ENCODE data around the gene IRF8. TPM values are rescaled to one million over a fixed set of nuclear protein-coding genes. Genes with fewer than 3 reads are reported as not detected.
"Not testable (repeated sequence)": the region's sequence is repeated elsewhere in the genome, so short reads cannot be mapped to it uniquely, and the experiment has no call there.

Gene IRF8
- total RNA-seq, 1 experiment from 2014 or later = not detected

GRCh38 chr16:85894266-85894665 is 4.7 kb upstream of the IRF8 start:
- no peak for DNase-seq (ENCODE audit: low read depth)

- DNase-seq (ENCODE audit: low read depth) = no peak
Observed at GRCh38 chr16:85897382-85897781, 1.6 kb upstream of the IRF8 start.

DNA sequence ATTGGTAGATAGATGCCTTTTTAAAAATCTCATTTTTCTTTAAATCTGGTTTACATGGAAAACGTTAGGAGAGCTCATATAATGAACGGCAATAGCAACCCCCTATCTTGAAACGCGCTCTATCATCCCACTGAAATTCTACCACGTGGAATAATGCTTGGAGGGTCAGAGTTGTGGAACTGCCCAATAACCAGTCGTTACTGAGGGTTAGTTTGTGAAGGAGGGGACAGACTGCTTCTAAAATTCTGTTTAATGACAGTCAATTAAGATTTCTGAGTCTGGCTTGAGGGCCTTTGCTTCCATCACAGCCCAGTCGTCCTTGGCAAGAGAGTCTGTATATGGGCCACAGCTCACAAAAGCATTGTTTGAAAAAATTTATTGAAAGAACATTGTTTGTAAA is 482 bp downstream of the IRF8 start:
- no peak for DNase-seq (ENCODE audit: low read depth)

DNA sequence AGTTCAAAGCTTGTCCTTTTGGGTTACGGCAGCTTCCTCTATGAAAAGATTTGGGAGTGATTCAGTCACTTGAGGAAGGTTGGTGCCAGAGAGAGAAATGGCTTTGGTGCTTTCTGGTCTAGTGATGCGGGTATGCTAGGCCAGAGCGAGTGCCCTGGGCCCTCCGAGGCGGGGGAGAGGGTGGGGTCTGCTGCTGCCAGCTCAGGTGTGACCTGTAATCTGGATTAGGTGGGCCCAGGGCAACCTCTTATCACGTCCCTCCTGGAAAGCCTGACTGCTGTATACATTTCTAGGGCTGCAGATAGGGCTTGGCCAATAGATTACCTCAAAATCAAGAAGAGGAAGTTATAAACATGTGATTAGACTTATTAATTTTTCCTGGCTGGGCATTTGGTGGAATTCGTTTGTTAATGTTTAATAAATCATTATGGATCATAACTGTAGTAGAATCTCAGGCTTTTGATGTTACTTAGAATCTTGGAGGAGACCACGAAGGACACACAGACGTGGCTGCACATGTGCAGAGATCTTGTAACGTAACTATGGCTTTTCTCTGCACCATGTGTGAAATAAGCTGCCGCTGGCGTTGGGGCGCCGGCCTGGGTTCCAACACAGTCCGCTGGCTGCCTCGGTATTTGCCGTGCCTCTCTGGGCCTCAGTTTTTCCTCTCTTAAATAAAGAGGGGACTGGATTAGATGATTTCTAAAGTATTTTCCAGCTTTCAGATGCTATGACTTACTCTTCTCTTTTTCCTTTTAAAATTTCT is 1.2 kb downstream of the IRF8 start:
- DNase-seq (ENCODE audit: low read depth) = no peak

DNA sequence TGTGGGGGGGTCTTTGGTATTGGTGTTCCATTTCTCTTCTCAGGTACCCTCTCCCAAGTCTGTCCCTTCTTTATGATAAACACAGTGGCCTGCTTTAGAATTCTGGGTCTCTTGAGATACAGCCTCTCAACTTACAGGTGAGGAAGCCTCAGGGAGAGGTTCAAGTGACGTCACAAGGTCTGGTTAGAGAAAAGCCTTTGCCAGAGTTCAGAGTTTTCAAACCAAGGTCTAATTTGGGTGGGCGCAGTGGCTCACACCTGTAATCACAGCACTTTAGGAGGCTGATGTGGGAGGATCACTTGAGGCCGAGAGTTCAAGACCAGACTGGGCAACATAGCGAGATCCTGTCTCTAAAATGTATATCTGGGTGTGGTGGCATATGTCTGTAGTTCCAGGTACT is 2.1 kb downstream of the IRF8 start:
- DNase-seq (ENCODE audit: low read depth) = no peak

- no peak for DNase-seq (ENCODE audit: low read depth)
Observed at GRCh38 chr16:85901773-85902365, 2.9 kb downstream of the IRF8 start.

- DNase-seq (ENCODE audit: low read depth) = no peak
Observed at GRCh38 chr16:85902366-85903155, 3.6 kb downstream of the IRF8 start.

DNA sequence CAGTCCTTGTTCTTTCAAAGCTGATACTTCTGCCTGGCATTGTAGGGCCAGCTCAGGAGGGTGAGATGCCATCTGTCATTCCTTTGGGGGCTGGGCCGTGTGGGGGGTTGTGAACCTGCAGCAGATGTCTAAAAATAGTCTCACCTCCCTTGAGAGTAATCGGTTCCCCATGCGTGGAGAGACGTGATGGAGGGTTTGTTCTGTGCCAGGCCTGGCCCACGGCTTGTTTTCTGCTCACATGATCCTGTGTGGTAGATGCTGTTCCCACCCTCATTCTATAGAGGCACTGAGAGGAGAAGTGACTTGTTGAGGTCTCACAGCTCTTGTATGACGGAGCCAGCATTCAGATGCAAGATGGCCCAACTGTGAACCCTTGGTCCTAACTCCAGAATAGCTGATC is 4.6 kb downstream of the IRF8 start:
- DNase-seq (ENCODE audit: low read depth) = no peak

GRCh38 chr16:85905110-85906095 is 6.4 kb downstream of the IRF8 start:
- DNase-seq (ENCODE audit: low read depth) = no peak

- DNase-seq (ENCODE audit: low read depth) = no peak
Observed at GRCh38 chr16:85906349-85906748, 7.4 kb downstream of the IRF8 start.

DNA sequence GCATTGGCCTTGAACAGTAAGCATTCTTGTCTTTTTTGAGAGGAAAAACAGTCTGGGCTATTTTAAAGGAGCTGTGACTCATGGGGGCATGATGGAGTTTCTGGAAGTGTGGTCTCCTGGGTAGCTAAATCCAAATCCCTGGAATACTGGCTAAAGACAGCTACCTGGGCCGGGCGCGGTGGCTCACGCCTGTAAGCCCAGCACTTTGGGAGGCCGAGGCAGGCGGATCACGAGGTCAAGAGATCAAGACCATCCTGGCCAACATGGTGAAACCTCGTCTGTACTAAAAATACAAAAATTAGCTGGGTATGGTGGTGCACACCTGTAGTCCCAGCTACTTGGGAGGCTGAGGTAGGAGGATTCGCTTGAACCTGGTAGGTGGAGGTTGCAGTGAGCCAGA is 8.3 kb downstream of the IRF8 start:
- not testable (repeated sequence) for DNase-seq (ENCODE audit: low read depth)

DNA sequence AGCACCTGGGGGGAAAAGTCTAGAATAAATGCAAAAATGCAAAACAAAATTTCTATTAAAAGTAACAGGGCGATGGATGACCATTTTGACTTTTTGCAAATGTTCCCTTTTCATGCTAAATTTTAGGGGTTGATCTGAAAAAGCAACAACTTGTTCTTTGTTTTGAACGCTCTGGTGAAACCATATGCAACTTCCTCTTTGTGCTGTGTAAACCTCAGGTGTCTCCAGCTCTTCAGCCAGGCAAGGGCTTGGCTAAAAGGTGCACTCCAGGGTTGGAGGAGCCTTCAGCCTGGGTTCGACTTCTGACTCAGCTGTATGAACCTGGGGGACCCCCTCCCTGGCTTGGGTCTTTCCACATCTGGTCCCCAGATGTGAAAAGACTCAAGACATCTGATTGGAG is 9.5 kb downstream of the IRF8 start:
- DNase-seq (ENCODE audit: low read depth) = no peak

GRCh38 chr16:85908889-85909589 is 10.1 kb downstream of the IRF8 start:
- no peak for DNase-seq (ENCODE audit: low read depth)

DNA sequence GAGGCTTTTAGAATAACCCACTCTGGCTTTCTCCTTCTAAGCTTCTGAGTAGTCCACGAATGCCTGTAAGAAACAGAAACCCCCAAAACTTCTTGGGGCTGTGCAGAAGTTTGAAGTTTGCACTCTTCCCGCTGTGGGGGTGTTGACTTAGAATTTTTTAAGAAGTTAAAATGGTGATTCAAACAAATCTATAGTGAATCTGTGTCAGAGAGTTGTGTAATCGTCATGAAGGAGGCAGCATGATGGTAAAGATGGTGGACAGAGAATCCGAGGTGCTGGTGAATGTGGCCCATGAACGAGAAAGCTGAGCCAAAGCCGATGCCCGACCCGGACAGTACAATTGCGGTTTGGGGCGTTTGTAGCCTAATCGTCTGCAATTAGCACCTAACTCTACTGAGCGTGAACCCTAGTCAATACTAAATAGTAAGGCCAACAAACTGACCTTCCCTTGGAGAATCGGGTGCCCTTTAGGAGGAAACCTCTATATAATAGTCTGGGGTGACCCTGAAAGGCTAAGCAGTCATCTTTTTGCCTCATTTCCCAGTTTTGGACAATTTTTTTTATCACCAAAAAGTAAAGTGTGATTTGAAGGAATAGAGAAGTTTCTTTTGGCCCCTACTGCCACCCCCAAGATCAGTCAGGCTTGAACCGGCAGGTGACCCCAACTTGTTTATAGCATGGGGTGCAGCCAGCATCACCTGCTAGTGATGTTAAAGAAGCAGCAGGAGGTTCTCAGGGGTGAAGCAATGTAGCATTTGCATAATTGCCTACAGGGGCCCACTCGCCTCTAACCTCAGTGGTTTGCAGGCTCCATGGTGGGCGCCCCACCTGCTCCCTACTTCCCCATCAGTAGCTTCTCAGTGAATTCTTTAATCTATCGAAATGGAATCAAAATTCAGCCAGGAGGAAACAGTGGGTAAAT is 11.2 kb downstream of the IRF8 start:
- no peak for DNase-seq (ENCODE audit: low read depth)

DNA sequence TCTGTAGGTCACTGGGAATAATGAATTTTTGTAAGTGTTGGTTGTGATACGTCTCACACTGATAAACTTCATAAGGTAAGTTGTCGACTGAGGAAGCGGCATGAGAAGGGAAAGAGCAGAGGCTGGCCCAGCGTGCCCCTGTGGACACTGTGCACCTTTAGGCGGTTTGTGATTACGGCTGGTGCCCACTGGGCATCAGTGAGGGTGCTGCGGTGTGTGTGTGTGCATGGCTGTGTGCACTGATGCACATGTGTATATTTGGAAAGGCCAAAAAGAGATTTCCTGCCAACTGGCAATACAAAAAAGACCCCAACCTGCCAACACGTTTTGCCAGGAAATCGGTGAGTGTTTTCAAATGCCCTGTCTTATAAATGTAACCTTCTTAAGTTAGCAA is 11.9 kb downstream of the IRF8 start:
- no peak for DNase-seq (ENCODE audit: low read depth)

- DNase-seq (ENCODE audit: low read depth) = no peak
Observed at GRCh38 chr16:85911251-85911930, 12.4 kb downstream of the IRF8 start.

DNA sequence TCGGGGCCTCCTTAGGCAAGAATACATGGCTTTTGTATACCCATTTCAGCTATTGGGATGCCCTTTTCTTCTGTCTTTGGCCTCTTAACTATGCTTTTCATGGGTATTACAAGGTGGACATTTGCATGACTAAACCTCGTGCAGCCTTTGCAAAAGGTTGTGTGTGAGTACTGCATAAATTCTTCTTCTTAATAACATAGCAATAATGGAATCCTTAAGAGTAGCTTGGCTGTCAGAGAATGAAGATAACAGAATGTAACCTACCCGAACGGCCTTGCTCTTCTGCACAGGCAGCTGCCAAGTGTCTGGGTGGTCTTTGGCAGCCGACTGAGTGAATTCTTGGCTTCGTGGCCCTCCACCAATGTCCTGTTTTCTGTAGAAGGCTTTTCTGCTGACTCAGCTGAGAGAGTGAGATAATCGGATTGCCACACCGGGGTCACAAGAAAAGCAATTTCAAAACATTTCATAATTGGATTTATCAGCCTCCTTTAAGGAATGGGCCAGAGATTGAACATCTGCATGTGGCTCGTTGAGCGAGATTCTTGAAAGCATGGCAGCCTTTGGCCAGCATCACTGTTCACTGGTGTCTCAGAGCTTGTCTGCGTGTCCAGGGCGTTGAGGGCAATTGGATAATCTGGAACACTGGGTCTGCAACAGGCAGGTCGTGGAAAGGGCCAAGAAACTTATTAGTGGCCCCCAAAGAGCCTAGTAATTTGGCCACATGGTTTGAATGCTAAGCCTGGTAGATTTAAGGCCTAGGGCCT is 13.4 kb downstream of the IRF8 start:
- no peak for DNase-seq (ENCODE audit: low read depth)

DNA sequence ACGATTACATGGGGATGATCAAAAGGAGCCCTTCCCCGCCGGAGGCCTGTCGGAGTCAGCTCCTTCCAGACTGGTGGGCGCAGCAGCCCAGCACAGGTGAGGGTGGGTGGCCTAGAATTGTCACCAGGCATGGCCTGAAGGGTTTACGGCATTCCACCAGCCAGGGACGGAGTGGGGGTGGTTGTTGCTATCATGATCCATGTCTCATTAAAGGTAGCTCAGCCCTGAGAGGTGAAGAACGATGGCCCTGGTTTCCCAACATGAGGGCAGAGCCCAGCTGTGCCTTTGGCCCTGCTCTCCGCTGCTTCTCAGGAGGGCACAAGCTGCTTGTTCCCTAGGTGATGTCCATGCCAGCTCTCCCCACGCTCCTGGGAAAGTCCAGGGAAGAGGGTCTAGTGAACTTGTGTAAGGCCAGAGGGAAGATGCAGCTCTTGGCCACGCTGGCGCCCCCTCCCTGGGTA is 14.2 kb downstream of the IRF8 start:
- no peak for DNase-seq (ENCODE audit: low read depth)
